H9 (cell line): ENCODE data around the gene P4HB. TPM values are rescaled to one million over a fixed set of nuclear protein-coding genes. Genes with fewer than 3 reads are reported as not detected.

Source experiments
- DNase-seq: peaks from one replicate; pipeline ENCODE4 v3.0.0-alpha.2; 2017
- H2AFZ ChIP-seq: one replicate; pipeline ENCODE4 v1.6.1; 2013; ENCODE audit warnings: mild to moderate bottlenecking, low read length, control low read depth, moderate library complexity
- H2AK5ac ChIP-seq: 2 replicates; pipeline ENCODE4 v1.6.1; 2013; ENCODE audit warnings: low read length, control low read depth, mixed read lengths; ENCODE audit not compliant: insufficient read length
- H2BK120ac ChIP-seq: one replicate; pipeline ENCODE4 v1.6.1; 2013; ENCODE audit warnings: low read depth, mild to moderate bottlenecking, low read length, control low read depth, inconsistent platforms; ENCODE audit not compliant: poor library complexity, severe bottlenecking
- H2BK12ac ChIP-seq: 2 replicates; pipeline ENCODE4 v1.6.1; 2013; ENCODE audit warnings: low read length, control low read depth, mixed read lengths, low read depth; ENCODE audit not compliant: insufficient read length
- H2BK15ac ChIP-seq: 2 replicates; pipeline ENCODE4 v1.6.1; 2013; ENCODE audit warnings: low read depth, low read length, control low read depth
- H2BK20ac ChIP-seq: one replicate; pipeline ENCODE4 v1.6.1; 2013; ENCODE audit warnings: low read depth, mild to moderate bottlenecking, low read length, control low read depth, inconsistent platforms; ENCODE audit not compliant: poor library complexity, severe bottlenecking
- H2BK5ac ChIP-seq: 2 replicates; pipeline ENCODE4 v1.6.1; 2013; ENCODE audit warnings: low read length, control low read depth, mixed read lengths; ENCODE audit not compliant: insufficient read length
- H3K14ac ChIP-seq: 2 replicates; pipeline ENCODE4 v1.6.1; 2013; ENCODE audit warnings: low read length, control low read depth; ENCODE audit not compliant: insufficient read depth
- H3K18ac ChIP-seq: 2 replicates; pipeline ENCODE4 v1.6.1; 2013; ENCODE audit warnings: low read depth, mild to moderate bottlenecking, mixed read lengths, low read length, control low read depth; ENCODE audit not compliant: insufficient read length
- H3K23ac ChIP-seq: 2 replicates; pipeline ENCODE4 v1.6.1; 2013; ENCODE audit warnings: low read length, control low read depth, mixed read lengths, low read depth; ENCODE audit not compliant: insufficient read length
- H3K23me2 ChIP-seq: 2 replicates; pipeline ENCODE4 v1.6.1; 2013; ENCODE audit warnings: low read depth, mild to moderate bottlenecking, mixed read lengths, low read length, control low read depth; ENCODE audit not compliant: insufficient read length, poor library complexity, severe bottlenecking
- H3K27ac ChIP-seq: 2 replicates; pipeline ENCODE4 v1.5.1; 2013; ENCODE audit warnings: low read length, control low read depth, mixed read lengths, low read depth; ENCODE audit not compliant: insufficient read length
- H3K27me3 ChIP-seq: 2 replicates; pipeline ENCODE4 v1.6.1; 2013; ENCODE audit warnings: low read length, control low read depth, inconsistent platforms; ENCODE audit not compliant: insufficient read depth
- H3K4ac ChIP-seq: 2 replicates; pipeline ENCODE4 v1.6.1; 2013; ENCODE audit warnings: low read depth, mild to moderate bottlenecking, control low read depth, inconsistent platforms, low read length, moderate library complexity
- H3K4me1 ChIP-seq: 2 replicates; pipeline ENCODE4 v1.6.1; 2013; ENCODE audit warnings: low read length, control low read depth, inconsistent platforms; ENCODE audit not compliant: insufficient read depth
- H3K4me2 ChIP-seq: 2 replicates; pipeline ENCODE4 v1.6.1; 2013; ENCODE audit warnings: low read length, control low read depth, mixed read lengths; ENCODE audit not compliant: insufficient read length, insufficient read depth
- H3K56ac ChIP-seq: 2 replicates; pipeline ENCODE4 v1.6.1; 2013; ENCODE audit warnings: low read depth, mild to moderate bottlenecking, mixed read lengths, low read length, control low read depth; ENCODE audit not compliant: insufficient read length
- H3K79me1 ChIP-seq: 2 replicates; pipeline ENCODE4 v1.6.1; 2013; ENCODE audit warnings: low read depth, mild to moderate bottlenecking, moderate library complexity, low read length, control low read depth, inconsistent platforms; ENCODE audit not compliant: insufficient read depth, poor library complexity, severe bottlenecking
- H3K79me2 ChIP-seq: 2 replicates; pipeline ENCODE4 v1.6.1; 2013; ENCODE audit warnings: low read length, control low read depth, inconsistent platforms; ENCODE audit not compliant: insufficient read depth
- H3K9ac ChIP-seq: 2 replicates; pipeline ENCODE4 v1.6.1; 2013; ENCODE audit warnings: low read length, control low read depth, mixed read lengths; ENCODE audit not compliant: insufficient read length; ENCODE audit errors: extremely low read depth
- H3K9me3 ChIP-seq: one replicate; pipeline ENCODE4 v1.6.1; 2013; ENCODE audit warnings: low read depth, low read length, inconsistent platforms; ENCODE audit not compliant: control insufficient read depth
- H3T11ph ChIP-seq: one replicate; pipeline ENCODE4 v1.6.1; 2013; ENCODE audit warnings: mild to moderate bottlenecking, low read length, control low read depth, inconsistent platforms
- H4K20me1 ChIP-seq: one replicate; pipeline ENCODE4 v1.6.1; 2013; ENCODE audit not compliant: control insufficient read depth, insufficient read length, insufficient read depth
- H4K5ac ChIP-seq: 2 replicates; pipeline ENCODE4 v1.6.1; 2013; ENCODE audit warnings: low read depth, mild to moderate bottlenecking, mixed read lengths, low read length, control low read depth; ENCODE audit not compliant: insufficient read length
- H4K8ac ChIP-seq: replicated peaks from 2 replicates; pipeline ENCODE4 v1.6.1; 2013; ENCODE audit warnings: low read length, control low read depth, mixed read lengths, low read depth; ENCODE audit not compliant: insufficient read length
- H4K91ac ChIP-seq: 2 replicates; pipeline ENCODE4 v1.6.1; 2013; ENCODE audit warnings: low read depth, mild to moderate bottlenecking, moderate library complexity, mixed read lengths, low read length, control low read depth; ENCODE audit not compliant: insufficient read length
- H3K27ac Mint-ChIP-seq, 3 experiments: 2 replicates in 2 of 3; 3 replicates in 1 of 3; pipeline ENCODE4 v1.8.0; 2020 to 2021; ENCODE audit warnings: mixed read lengths in 3 of 3, mild to moderate bottlenecking in 1 of 3, moderate library complexity in 1 of 3
- H3K27me3 Mint-ChIP-seq: 2 replicates; pipeline ENCODE4 v1.8.0; 2021; ENCODE audit warnings: low read depth, mild to moderate bottlenecking, moderate library complexity, mixed read lengths
- H3K36me3 Mint-ChIP-seq, 3 experiments: 2 replicates in 2 of 3; 3 replicates in 1 of 3; pipeline ENCODE4 v1.8.0; 2020 to 2021; ENCODE audit warnings: low read depth in 3 of 3, mixed read lengths in 3 of 3; ENCODE audit not compliant: insufficient read depth in 1 of 3
- H3K4me1 Mint-ChIP-seq, 2 experiments: 2 replicates each; pipeline ENCODE4 v1.8.0; 2020; ENCODE audit warnings: mixed read lengths in 2 of 2
- H3K4me3 Mint-ChIP-seq, 2 experiments: 2 replicates in 1 of 2; 3 replicates in 1 of 2; pipeline ENCODE4 v1.8.0; 2020 to 2021; ENCODE audit warnings: mild to moderate bottlenecking in 2 of 2, mixed read lengths in 2 of 2, moderate library complexity in 1 of 2
- H3K9me3 Mint-ChIP-seq, 2 experiments: 2 replicates in 1 of 2; 3 replicates in 1 of 2; pipeline ENCODE4 v1.8.0; 2020; ENCODE audit warnings: mild to moderate bottlenecking in 2 of 2, mixed read lengths in 2 of 2, moderate library complexity in 1 of 2
- WGBS: extraction: QIAGEN DNeasy Blood & Tissue Kit; methylation state at CpG from one replicate; pipeline ENCODE4 v1.1.7; 2013; ENCODE audit warnings: missing lambda C conversion rate, low lambda C conversion rate, mixed read lengths; ENCODE audit not compliant: insufficient read length; ENCODE audit errors: extremely low coverage; 5-methylcytosine and 5-hydroxymethylcytosine counted together
- total RNA-seq: library from RNA; stranded (reverse); gene quantifications from 2 replicates; pipeline ENCODE4 v1.2.1, GENCODE V29; 2021
- TF ChIP-seq, protein P1 (sequence below): fragments of 200-600 bp; sonication (generic); conservative IDR thresholded peaks from 3 replicates; pipeline ENCODE4 v1.8.0; 2021; ENCODE audit warnings: antibody characterized with exemption, mild to moderate bottlenecking

P4HB gene
- total RNA-seq, 1 experiment from 2014 or later, result 366 TPM

DNA sequence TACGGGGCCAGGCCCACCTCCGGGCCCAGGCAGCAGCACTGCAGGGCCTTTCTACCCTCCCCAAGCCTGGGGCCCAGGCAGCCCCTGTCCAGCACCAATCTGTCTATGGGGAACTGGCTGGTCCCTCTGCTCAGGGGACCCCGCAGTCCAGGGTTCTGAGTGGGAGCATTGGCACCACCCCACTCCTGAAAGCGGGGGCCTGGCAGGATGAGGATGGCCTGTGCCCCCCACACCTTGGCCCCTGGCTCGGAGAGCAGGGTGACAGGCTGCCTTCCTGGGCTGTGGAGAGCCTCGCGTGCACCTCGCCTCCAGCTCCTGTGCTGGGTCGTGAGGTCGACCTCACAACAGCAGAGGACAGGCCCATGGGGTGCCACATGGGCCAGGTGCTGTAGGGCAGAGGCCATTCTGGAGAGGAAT lies 43.1 kb upstream of the P4HB start:
- H3K79me2 ChIP-seq, result no peaks in the 10 kb centered on the region
- no peak overlapping the region for H3K23ac ChIP-seq
- H3T11ph ChIP-seq, result no peak overlapping the region
- peaks cover 11% of the 10 kb centered on the region for H3K23me2 ChIP-seq
- no peaks in the 10 kb centered on the region for H3K9me3 Mint-ChIP-seq
- no peak overlapping the region for H3K27ac ChIP-seq
- no peaks in the 10 kb centered on the region for H3K9me3 ChIP-seq
- peaks cover 4 to 25% (median 12%) of the 10 kb centered on the region in 3 experiments; a peak in 6 of 7 replicates for H3K36me3 Mint-ChIP-seq
- H4K5ac ChIP-seq, result no peak overlapping the region
- H2BK12ac ChIP-seq, result no peak overlapping the region
- H4K91ac ChIP-seq, result no peak overlapping the region
- no peak overlapping the region for H2AK5ac ChIP-seq
- no peaks in the 10 kb centered on the region for H4K20me1 ChIP-seq
- TF ChIP-seq, protein P1, sequence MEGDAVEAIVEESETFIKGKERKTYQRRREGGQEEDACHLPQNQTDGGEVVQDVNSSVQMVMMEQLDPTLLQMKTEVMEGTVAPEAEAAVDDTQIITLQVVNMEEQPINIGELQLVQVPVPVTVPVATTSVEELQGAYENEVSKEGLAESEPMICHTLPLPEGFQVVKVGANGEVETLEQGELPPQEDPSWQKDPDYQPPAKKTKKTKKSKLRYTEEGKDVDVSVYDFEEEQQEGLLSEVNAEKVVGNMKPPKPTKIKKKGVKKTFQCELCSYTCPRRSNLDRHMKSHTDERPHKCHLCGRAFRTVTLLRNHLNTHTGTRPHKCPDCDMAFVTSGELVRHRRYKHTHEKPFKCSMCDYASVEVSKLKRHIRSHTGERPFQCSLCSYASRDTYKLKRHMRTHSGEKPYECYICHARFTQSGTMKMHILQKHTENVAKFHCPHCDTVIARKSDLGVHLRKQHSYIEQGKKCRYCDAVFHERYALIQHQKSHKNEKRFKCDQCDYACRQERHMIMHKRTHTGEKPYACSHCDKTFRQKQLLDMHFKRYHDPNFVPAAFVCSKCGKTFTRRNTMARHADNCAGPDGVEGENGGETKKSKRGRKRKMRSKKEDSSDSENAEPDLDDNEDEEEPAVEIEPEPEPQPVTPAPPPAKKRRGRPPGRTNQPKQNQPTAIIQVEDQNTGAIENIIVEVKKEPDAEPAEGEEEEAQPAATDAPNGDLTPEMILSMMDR, result no peak
- no peaks in the 10 kb centered on the region; the same call in 1 of the 2 replicates for H3K27me3 ChIP-seq
- H3K9ac ChIP-seq, result no peak overlapping the region
- H4K8ac ChIP-seq, result no peak overlapping the region
- no peaks in the 10 kb centered on the region for H3K79me1 ChIP-seq
- no peak overlapping the region for H3K27ac Mint-ChIP-seq
- peaks cover 0 to 3% of the 10 kb centered on the region in 2 experiments; a peak in 2 of 4 replicates for H3K4me1 Mint-ChIP-seq
- no peak overlapping the region for H3K14ac ChIP-seq
- no peak overlapping the region for H3K4me3 Mint-ChIP-seq
- H3K4me2 ChIP-seq, result no peak overlapping the region
- H2BK120ac ChIP-seq, result no peak overlapping the region
- no peak overlapping the region for H2AFZ ChIP-seq
- no peak overlapping the region for H3K18ac ChIP-seq
- H3K4me1 ChIP-seq, result no peaks in the 10 kb centered on the region
- H3K27me3 Mint-ChIP-seq, result peaks cover 11% of the 10 kb centered on the region
- DNase-seq, result no peak
- H3K56ac ChIP-seq, result no peak overlapping the region
- no CpG with 5 or more reads among the region's 10 CpGs for WGBS
- no peak overlapping the region for H2BK20ac ChIP-seq
- H2BK5ac ChIP-seq, result no peak overlapping the region
- no peak overlapping the region for H2BK15ac ChIP-seq
- no peak overlapping the region for H3K4ac ChIP-seq
